PC-3 (cell line): Measurements from ENCODE around the gene CFP. TPM values are rescaled to one million over a fixed set of nuclear protein-coding genes. Genes with fewer than 3 reads are reported as not detected.

Experiments used
- ATAC-seq: fragments of 200-7000 bp; cut with Tn5 transposase; 2 replicates; pipeline ENCODE4 v1.9.1; 2020; ENCODE audit warnings: mild to moderate bottlenecking, moderate library complexity
- BruUV-seq: library from RNA; stranded (reverse); fragments of 400-500 nt; replicated peaks from 2 replicates; lab custom pipeline; 2021; lab: Mats Ljungman, UMichigan
- CTCF ChIA-PET: fragments of 300-600 bp; sonication (Branson Sonifier 250); formaldehyde crosslinking; loops from one replicate; lab custom pipeline; 2022; ENCODE audit warnings: antibody characterized with exemption; lab: Charles Lee
- POLR2A ChIA-PET: fragments of 300-600 bp; sonication (Branson Sonifier 250); formaldehyde crosslinking; loops from one replicate; lab custom pipeline; 2022; ENCODE audit warnings: antibody characterized with exemption; ENCODE audit not compliant: unreplicated experiment; lab: Charles Lee
- DNase-seq: peaks from one replicate; pipeline ENCODE4 v3.0.0-alpha.2; 2015
- H2AFZ ChIP-seq: fragments of 300-600 bp; sonication (generic); 2 replicates; pipeline ENCODE4 v1.6.0; 2016; ENCODE audit warnings: antibody characterized with exemption, low read length
- H3F3A ChIP-seq: fragments of 300-600 bp; sonication (generic); one replicate; pipeline ENCODE4 v1.6.0; 2017; ENCODE audit warnings: antibody characterized with exemption, low read length, control low read depth, mild to moderate bottlenecking; ENCODE audit not compliant: unreplicated experiment
- H3K27ac ChIP-seq: fragments of 300-600 bp; sonication (generic); 2 replicates; pipeline ENCODE4 v1.5.1; 2016; ENCODE audit warnings: mild to moderate bottlenecking, low read length
- H3K27me3 ChIP-seq: fragments of 300-600 bp; sonication (generic); 2 replicates; pipeline ENCODE4 v1.6.1; 2016; ENCODE audit warnings: low read length, mixed read lengths
- H3K36me3 ChIP-seq: fragments of 300-600 bp; sonication (generic); 2 replicates; pipeline ENCODE4 v1.6.1; 2016; ENCODE audit warnings: low read depth, mixed run types, low read length, mixed read lengths
- H3K4me1 ChIP-seq: fragments of 300-600 bp; sonication (generic); 2 replicates; pipeline ENCODE4 v1.5.1; 2016; ENCODE audit warnings: low read length; ENCODE audit not compliant: insufficient read depth
- H3K4me2 ChIP-seq: fragments of 300-600 bp; sonication (generic); 2 replicates; pipeline ENCODE4 v1.6.0; 2016; ENCODE audit warnings: low read length
- H3K4me3 ChIP-seq: fragments of 300-600 bp; sonication (generic); 2 replicates; pipeline ENCODE4 v1.5.1; 2016; ENCODE audit warnings: mild to moderate bottlenecking, low read length, mixed read lengths
- H3K79me2 ChIP-seq: fragments of 300-600 bp; sonication (generic); 2 replicates; pipeline ENCODE4 v1.6.1; 2017; ENCODE audit warnings: low read length, mixed read lengths
- H3K9ac ChIP-seq: fragments of 300-600 bp; sonication (generic); 2 replicates; pipeline ENCODE4 v1.6.0; 2016; ENCODE audit warnings: mild to moderate bottlenecking, low read length
- H3K9me2 ChIP-seq: fragments of 300-600 bp; sonication (generic); replicated peaks from 2 replicates; pipeline ENCODE4 v1.6.1; 2016; ENCODE audit warnings: mixed run types, low read length, mixed read lengths
- H3K9me3 ChIP-seq: fragments of 300-600 bp; sonication (generic); 2 replicates; pipeline ENCODE4 v1.6.1; 2016; ENCODE audit warnings: low read length, mixed read lengths
- H4K20me1 ChIP-seq: fragments of 300-600 bp; sonication (generic); 2 replicates; pipeline ENCODE4 v1.6.1; 2016; ENCODE audit warnings: low read length, mixed read lengths
- EZH2 ChIP-seq: fragments of 300-600 bp; sonication (generic); IDR thresholded peaks from one replicate; pipeline ENCODE4 v1.6.1; 2017; ENCODE audit warnings: antibody characterized with exemption, mild to moderate bottlenecking, low read length; ENCODE audit not compliant: unreplicated experiment
- EZH2phosphoT487 ChIP-seq: fragments of 300-600 bp; sonication (generic); IDR thresholded peaks from 2 replicates; pipeline ENCODE4 v1.6.1; 2018; ENCODE audit warnings: mild to moderate bottlenecking, antibody characterized with exemption, low read length, borderline replicate concordance
- intact Hi-C: fragments of 100-400 bp; cut with micrococcal nuclease; formaldehyde crosslinking; loops from 2 replicates; pipeline ENCODE4 v1.9.0; 2023
- total RNA-seq: library from RNA; depleted of rRNA; stranded (reverse); fragments of >200 nt; gene quantifications from 2 replicates; pipeline ENCODE4 v1.2.3, GENCODE V29; 2014
- TF ChIP-seq, protein P1 (sequence below): fragments of 300-600 bp; sonication (generic); conservative IDR thresholded peaks from 2 replicates; pipeline ENCODE4 v1.5.1; 2017; ENCODE audit warnings: antibody characterized with exemption, low read depth, mild to moderate bottlenecking, low read length

Gene CFP
- total RNA-seq, 1 experiment from 2014 or later, result 1.9 TPM

DNA sequence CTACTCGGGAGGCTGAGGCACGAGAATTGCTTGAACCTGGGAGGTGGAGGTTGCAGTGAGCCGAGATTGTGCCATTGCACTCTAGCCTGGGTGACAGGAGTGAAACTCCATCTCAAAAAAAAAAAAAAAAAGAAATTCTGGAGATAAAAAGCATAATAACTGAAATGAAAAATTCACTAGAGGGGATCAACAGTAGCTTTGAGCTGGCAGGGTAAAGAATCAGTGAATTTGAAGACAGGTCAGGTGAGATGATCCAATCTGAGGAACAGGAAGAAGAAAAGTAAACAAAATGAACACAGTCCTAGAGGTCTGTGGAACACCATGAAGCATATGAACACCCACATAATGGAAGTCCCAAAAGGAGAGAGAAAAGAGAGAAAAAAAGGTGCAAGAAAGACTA, 32.5 kb downstream of the CFP start:
- BruUV-seq, result no TSS peak
- POLR2A ChIA-PET, result no interaction called here
- H3K36me3 ChIP-seq, result no peaks in the 10 kb centered on the region
- no peak overlapping the region for H3K4me3 ChIP-seq
- no peak for TF ChIP-seq EZH2phosphoT487
- no peak for TF ChIP-seq EZH2
- TF ChIP-seq, protein P1, sequence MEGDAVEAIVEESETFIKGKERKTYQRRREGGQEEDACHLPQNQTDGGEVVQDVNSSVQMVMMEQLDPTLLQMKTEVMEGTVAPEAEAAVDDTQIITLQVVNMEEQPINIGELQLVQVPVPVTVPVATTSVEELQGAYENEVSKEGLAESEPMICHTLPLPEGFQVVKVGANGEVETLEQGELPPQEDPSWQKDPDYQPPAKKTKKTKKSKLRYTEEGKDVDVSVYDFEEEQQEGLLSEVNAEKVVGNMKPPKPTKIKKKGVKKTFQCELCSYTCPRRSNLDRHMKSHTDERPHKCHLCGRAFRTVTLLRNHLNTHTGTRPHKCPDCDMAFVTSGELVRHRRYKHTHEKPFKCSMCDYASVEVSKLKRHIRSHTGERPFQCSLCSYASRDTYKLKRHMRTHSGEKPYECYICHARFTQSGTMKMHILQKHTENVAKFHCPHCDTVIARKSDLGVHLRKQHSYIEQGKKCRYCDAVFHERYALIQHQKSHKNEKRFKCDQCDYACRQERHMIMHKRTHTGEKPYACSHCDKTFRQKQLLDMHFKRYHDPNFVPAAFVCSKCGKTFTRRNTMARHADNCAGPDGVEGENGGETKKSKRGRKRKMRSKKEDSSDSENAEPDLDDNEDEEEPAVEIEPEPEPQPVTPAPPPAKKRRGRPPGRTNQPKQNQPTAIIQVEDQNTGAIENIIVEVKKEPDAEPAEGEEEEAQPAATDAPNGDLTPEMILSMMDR, result no peak
- no peaks in the 10 kb centered on the region for H3K27me3 ChIP-seq
- H2AFZ ChIP-seq, result no peak overlapping the region
- ATAC-seq (no peak), DNase-seq (no peak)
- H3K9ac ChIP-seq, result no peak overlapping the region
- H3K4me1 ChIP-seq, result no peaks in the 10 kb centered on the region
- CTCF ChIA-PET, result no interaction called here
- H3K9me2 ChIP-seq, result no peaks in the 10 kb centered on the region
- H3K9me3 ChIP-seq, result no peaks in the 10 kb centered on the region
- H4K20me1 ChIP-seq, result no peaks in the 10 kb centered on the region
- intact Hi-C loops, result no loop called here
- no peak overlapping the region for H3K4me2 ChIP-seq
- no peaks in the 10 kb centered on the region for H3F3A ChIP-seq
- H3K79me2 ChIP-seq, result no peaks in the 10 kb centered on the region
- H3K27ac ChIP-seq, result no peak overlapping the region

DNA sequence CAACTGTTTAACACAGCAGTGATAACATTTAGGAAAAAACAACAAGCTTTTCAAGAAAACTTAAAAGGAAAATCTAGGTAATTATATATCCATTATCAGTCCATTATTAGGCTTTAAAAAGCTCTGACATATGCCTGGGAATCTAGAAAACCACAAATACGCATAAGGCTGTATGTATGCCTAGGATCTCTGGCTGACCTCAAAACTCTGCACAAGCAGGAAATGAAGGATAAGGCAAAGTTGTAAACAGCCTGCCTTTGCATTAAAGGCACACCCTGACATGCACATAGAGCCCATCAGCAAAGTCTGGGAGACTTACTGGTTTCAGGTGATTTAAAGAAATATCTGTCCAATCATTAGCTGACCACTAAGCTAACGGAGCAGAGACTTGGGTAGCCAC, 33.5 kb downstream of the CFP start:
- TF ChIP-seq EZH2 (no peak), EZH2phosphoT487 (no peak)
- TF ChIP-seq, protein P1, result no peak
- BruUV-seq, result no TSS peak
- Histone ChIP-seq H3K27ac (no peak overlapping the region), H3K27me3 (no peaks in the 10 kb centered on the region), H3K36me3 (no peaks in the 10 kb centered on the region), H3K4me3 (no peak overlapping the region), H3K9me3 (no peaks in the 10 kb centered on the region), H3K79me2 (no peaks in the 10 kb centered on the region), H4K20me1 (no peaks in the 10 kb centered on the region), H3K9ac (no peak overlapping the region), H3K4me1 (no peaks in the 10 kb centered on the region), H3K4me2 (no peak overlapping the region), H2AFZ (no peak overlapping the region), H3K9me2 (no peaks in the 10 kb centered on the region), H3F3A (no peaks in the 10 kb centered on the region)
- DNase-seq, result no peak
- intact Hi-C loops, result no loop called here
- no peak for ATAC-seq
- POLR2A ChIA-PET, result no interaction called here
- CTCF ChIA-PET, result no interaction called here

DNA sequence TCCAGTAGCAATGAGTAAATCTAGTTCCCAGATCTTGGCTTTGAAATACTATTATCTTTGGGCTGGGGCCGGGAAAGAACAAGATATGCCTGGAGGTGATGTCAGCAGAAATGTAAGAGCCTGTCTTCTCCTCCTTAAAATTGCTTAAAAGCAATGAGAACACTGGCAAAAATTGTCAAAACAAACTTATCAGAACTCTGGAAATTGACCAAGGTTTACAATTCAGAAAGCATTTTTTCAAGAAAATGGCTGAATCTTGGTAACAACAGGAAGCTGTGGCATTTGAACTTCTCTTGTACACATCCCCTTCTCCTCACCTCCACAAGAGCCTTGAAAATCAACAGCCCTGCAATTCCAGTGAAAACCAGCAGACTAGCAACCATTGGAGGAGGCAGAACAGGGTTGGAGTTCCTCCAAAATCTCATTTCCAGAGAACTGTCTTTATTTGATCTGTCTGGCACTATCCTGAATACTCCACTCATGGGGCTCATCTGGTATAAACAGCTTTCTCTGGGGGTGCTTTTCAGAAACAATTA, 33.9 kb downstream of the CFP start:
- no peak for TF ChIP-seq EZH2
- Histone ChIP-seq H3K4me3 (no peak overlapping the region), H4K20me1 (no peaks in the 10 kb centered on the region), H3K27me3 (no peaks in the 10 kb centered on the region), H3K27ac (no peak overlapping the region), H3K79me2 (no peaks in the 10 kb centered on the region), H3K4me1 (no peaks in the 10 kb centered on the region), H3K9me2 (no peaks in the 10 kb centered on the region), H3K9me3 (no peaks in the 10 kb centered on the region), H3F3A (no peaks in the 10 kb centered on the region), H3K4me2 (no peak overlapping the region), H3K36me3 (no peaks in the 10 kb centered on the region), H2AFZ (no peak overlapping the region), H3K9ac (no peak overlapping the region)
- no TSS peak for BruUV-seq
- DNase-seq (no peak), ATAC-seq (no peak)
- ChIA-PET POLR2A (no interaction called here), CTCF (no interaction called here)
- intact Hi-C loops, result no loop called here
